Spleen (tissue), 11 donors: ENCODE measurements around the gene DDX51. TPM values are rescaled to one million over a fixed set of nuclear protein-coding genes. Genes with fewer than 3 reads are reported as not detected.

Experiments
- DNase-seq: peaks from one replicate; pipeline ENCODE4 v3.0.0-alpha.2; 2020
- H3K27ac ChIP-seq, 8 donors: fragments of 200-600 bp; sonication (generic) in 7 of 8; 1 replicate in 4 of 8; 2 replicates in 4 of 8; pipeline versions ENCODE4 v1.5.0 to v1.8.0; 2016 to 2021; ENCODE audit warnings: inconsistent platforms in 4 of 8, mild to moderate bottlenecking in 4 of 8, moderate library complexity in 1 of 8
- H3K27me3 ChIP-seq, 7 donors: fragments of 200-600 bp; sonication (generic) in 6 of 7; replicated peaks in 1 of 7; 1 replicate in 4 of 7; 2 replicates in 3 of 7; pipeline versions ENCODE4 v1.5.0 to v1.8.0; 2016 to 2021; ENCODE audit warnings: inconsistent platforms in 3 of 7, mild to moderate bottlenecking in 1 of 7
- H3K36me3 ChIP-seq, 6 donors: fragments of 200-600 bp; sonication (generic) in 5 of 6; 1 replicate in 4 of 6; 2 replicates in 2 of 6; pipeline versions ENCODE4 v1.5.0 to v1.8.0; 2016 to 2021; ENCODE audit warnings: inconsistent platforms in 2 of 6
- H3K4me1 ChIP-seq, 6 donors: fragments of 200-600 bp; sonication (generic) in 5 of 6; 1 replicate in 3 of 6; 2 replicates in 3 of 6; pipeline versions ENCODE4 v1.5.0 to v1.8.0; 2016 to 2021; ENCODE audit warnings: inconsistent platforms in 3 of 6
- H3K4me3 ChIP-seq, 8 donors: fragments of 200-600 bp; sonication (generic) in 7 of 8; 1 replicate in 4 of 8; 2 replicates in 4 of 8; pipeline versions ENCODE4 v1.5.0 to v1.8.0; 2016 to 2021; ENCODE audit warnings: inconsistent platforms in 4 of 8, mild to moderate bottlenecking in 4 of 8, moderate library complexity in 2 of 8
- H3K9me3 ChIP-seq, 8 donors: fragments of 200-600 bp; sonication (generic) in 7 of 8; 1 replicate in 4 of 8; 2 replicates in 4 of 8; pipeline versions ENCODE4 v1.5.0 to v1.8.0; 2016 to 2021; ENCODE audit warnings: inconsistent platforms in 4 of 8
- POLR2A ChIP-seq, 3 donors: fragments of 450-650 bp; IDR thresholded peaks; one replicate each; pipeline ENCODE4 v1.5.1; 2017; ENCODE audit warnings: antibody characterized with exemption in 3 of 3, mild to moderate bottlenecking in 1 of 3
- POLR2AphosphoS5 ChIP-seq, 3 donors: sonication (generic); formaldehyde crosslinking; IDR thresholded peaks; one replicate each; pipeline ENCODE4 v1.5.1; 2017; ENCODE audit warnings: antibody characterized with exemption in 3 of 3
- WGBS, 5 donors: extraction: QIAGEN DNeasy Blood & Tissue Kit in 3 of 5; methylation state at CpG; one replicate each; pipeline versions ENCODE4 v1.1.5 to v1.1.7; 2013 to 2018; 5-methylcytosine and 5-hydroxymethylcytosine counted together
- intact Hi-C: fragments of 100-400 bp; cut with DNase I; formaldehyde crosslinking; loops from one replicate; pipeline ENCODE4 v1.15.0; 2023; ENCODE audit warnings: low total_unique reads
- polyA plus RNA-seq, 3 donors: library from polyadenylated mRNA; stranded (reverse); fragments of 200-250 nt; gene quantifications; one replicate each; pipeline ENCODE4 v1.2.1, GENCODE V29; 2013
- total RNA-seq, 7 donors: library from RNA; depleted of rRNA in 3 of 7; stranded (reverse); fragments of >200 nt in 3 of 7; fragmentation: NEBNext Ultra II Directional in 4 of 7; extraction: Animal tissue kit (Norgen Biotek cat#: 25700) in 4 of 7; gene quantifications; one replicate each; pipeline versions ENCODE4 v1.1.0 to v1.2.1, GENCODE V29; 2016 to 2021
- TF ChIP-seq, protein P1 (sequence below), 11 experiments: fragments of 200-600 bp in 7 of 11; fragments of 450-650 bp in 4 of 11; sonication (generic) in 4 of 11; IDR thresholded peaks in 8 of 11; conservative IDR thresholded peaks in 3 of 11; 1 replicate in 7 of 11; 2 replicates in 4 of 11; pipeline versions ENCODE4 v1.4.0 to v1.8.0; 2016 to 2021; ENCODE audit warnings: antibody characterized with exemption in 11 of 11, inconsistent platforms in 4 of 11, mild to moderate bottlenecking in 1 of 11
- donor health status: healthy with polysubstance abuse.
- donor health status: DM: no; HTN: no; CAD: no; lungs with moderate emphysema.
- donor health status: DM: no; HTN: no; CAD: no.
- donor health status: Bipolar disorder and iron deficiency.
- donor health status: healthy.
- donor health status: DM: no; HTN: no; CAD: no.
- donor health status: DM: yes; HTN: yes; CAD: no.

Gene DDX51
- total and polyA plus RNA-seq, 10 donors, result 16.9 to 36.0 (median 19.5) TPM

DNA sequence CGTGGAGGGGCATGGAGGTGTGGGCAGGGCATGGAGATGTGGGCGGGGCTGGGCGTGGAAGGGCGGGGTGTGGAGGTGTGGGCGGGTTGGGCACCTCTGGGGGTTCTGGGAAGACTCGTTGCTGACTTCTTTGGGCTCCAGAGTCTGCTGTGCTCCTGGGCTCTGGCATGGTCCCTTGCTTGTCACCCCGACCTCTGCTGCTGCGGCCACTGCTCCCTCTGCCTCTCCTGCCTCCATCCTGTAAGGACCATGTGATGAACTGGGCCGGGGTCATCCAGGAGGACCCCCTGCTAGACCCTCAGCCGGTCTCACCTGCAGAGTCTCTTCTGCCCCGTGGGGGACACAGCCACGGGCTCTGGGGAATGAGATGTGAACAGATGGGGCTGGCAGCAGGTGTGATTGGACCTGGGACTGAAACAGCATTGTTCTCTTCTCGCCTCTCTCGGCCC lies 15.5 kb upstream of the DDX51 start:
- H3K27me3 ChIP-seq, result peaks cover 0 to 14% (median 0%) of the 10 kb centered on the region in 7 donors
- peaks cover 0 to 4% (median 0%) of the 10 kb centered on the region in 6 donors for H3K36me3 ChIP-seq
- peaks cover 0 to 23% (median 14%) of the 10 kb centered on the region in 6 donors for H3K4me1 ChIP-seq
- TF ChIP-seq POLR2A (IDR thresholded peaks at IDR 0.05), result no peak
- intact Hi-C loops, result loop anchor here (10.0 kb wide), 2 partner anchors 255 to 455 kb away; partner anchors contain the start of genes LRCOL1 and P2RX2
- no peak overlapping the region for H3K27ac ChIP-seq
- H3K9me3 ChIP-seq, result no peaks in the 10 kb centered on the region
- no peak overlapping the region for H3K4me3 ChIP-seq
- DNase-seq, result peak; percentile 58
- 69 to 88% (median 86%) methylated on average over 10 to 14 of the region's 14 CpGs for WGBS, 5 donors

DNA sequence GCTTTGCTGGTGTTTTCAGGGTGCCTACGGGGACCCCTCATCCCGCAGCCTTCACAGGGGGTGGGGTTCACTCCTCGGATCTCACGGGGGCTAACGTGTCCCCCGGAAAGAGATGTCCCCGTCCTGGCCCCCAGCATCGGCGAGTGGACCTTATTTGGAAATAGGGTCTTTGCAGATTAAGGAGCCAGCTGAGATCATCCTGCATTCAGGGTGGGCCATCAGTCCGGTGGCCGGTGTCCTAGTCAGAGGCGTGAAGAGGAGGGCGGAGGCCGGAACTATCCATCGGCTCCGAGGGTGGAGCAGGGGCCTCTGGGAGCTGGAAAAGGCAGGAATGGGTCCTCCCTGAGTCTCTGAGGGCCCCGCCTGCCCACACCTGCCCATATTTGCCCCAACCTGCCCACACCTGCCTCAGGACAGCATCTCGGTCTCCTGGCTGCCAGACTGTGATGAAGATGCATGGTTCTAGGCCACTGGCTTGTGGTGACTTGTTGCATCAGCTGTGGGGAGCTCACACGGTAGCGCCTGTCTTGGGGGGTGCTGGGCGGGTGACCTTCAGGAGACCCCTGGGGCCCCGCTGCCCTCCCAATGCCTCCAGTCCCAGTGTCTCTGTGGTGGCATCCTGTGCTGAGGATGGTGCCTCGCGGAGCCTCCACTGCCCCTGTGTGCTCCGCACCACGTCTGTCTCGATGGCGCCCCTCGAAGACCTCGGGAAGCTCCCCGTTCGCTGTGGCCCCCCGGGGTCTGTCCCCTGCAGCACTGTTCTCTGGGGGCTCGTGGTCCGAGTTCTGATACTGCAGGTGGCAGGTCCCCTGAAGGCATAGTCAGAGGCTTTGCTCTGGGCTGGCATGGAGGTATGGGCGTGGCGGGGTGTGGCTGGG lies 14.8 kb upstream of the DDX51 start:
- Histone ChIP-seq H3K27me3 (peaks cover 0 to 12% (median 0%) of the 10 kb centered on the region in 7 donors), H3K36me3 (peaks cover 0 to 4% (median 0%) of the 10 kb centered on the region in 6 donors), H3K27ac (no peak overlapping the region), H3K9me3 (no peaks in the 10 kb centered on the region), H3K4me3 (no peak overlapping the region), H3K4me1 (peaks cover 6 to 30% (median 20%) of the 10 kb centered on the region in 6 donors)
- intact Hi-C loops, result loop anchor here (10.0 kb wide), 2 partner anchors 256 to 456 kb away; partner anchors contain the start of genes LRCOL1 and P2RX2
- peak; percentile 41 for DNase-seq
- TF ChIP-seq POLR2A (IDR thresholded peaks at IDR 0.05) (no peak), POLR2AphosphoS5 (IDR thresholded peaks at IDR 0.05) (no peak)
- TF ChIP-seq, protein P1, sequence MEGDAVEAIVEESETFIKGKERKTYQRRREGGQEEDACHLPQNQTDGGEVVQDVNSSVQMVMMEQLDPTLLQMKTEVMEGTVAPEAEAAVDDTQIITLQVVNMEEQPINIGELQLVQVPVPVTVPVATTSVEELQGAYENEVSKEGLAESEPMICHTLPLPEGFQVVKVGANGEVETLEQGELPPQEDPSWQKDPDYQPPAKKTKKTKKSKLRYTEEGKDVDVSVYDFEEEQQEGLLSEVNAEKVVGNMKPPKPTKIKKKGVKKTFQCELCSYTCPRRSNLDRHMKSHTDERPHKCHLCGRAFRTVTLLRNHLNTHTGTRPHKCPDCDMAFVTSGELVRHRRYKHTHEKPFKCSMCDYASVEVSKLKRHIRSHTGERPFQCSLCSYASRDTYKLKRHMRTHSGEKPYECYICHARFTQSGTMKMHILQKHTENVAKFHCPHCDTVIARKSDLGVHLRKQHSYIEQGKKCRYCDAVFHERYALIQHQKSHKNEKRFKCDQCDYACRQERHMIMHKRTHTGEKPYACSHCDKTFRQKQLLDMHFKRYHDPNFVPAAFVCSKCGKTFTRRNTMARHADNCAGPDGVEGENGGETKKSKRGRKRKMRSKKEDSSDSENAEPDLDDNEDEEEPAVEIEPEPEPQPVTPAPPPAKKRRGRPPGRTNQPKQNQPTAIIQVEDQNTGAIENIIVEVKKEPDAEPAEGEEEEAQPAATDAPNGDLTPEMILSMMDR (IDR thresholded peaks at IDR 0.05 in 8 of 11, conservative IDR thresholded peaks at IDR 0.05 in 3 of 11), result no peak
- 90 to 94% (median 92%) methylated on average over 36 to 37 of the region's 37 CpGs for WGBS, 5 donors

DNA sequence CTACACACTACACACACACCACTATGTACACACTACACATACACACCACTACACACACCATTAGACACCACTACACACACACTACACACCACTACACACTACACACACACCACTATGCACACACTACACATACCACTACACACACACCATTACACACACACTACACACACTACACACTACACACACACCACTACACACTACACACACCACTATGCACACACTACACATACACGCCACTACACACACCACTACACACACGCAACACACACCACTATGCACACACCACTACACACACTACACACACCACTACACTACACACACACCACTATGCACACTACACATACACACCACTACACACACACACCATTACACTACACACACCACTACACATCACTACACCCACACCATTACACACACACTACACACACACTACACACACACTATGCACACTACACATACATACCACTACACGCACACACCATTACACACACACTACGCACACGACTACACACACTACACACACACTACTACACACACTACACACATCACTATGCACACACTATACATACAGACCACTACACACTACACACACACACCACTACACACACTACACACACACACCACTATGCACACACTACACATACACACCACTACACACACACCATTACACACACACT lies 13.8 kb upstream of the DDX51 start:
- Histone ChIP-seq H3K9me3 (no peaks in the 10 kb centered on the region), H3K36me3 (peaks cover 0 to 4% (median 0%) of the 10 kb centered on the region in 6 donors), H3K27ac (no peak overlapping the region), H3K27me3 (peaks cover 0 to 2% (median 0%) of the 10 kb centered on the region in 7 donors), H3K4me3 (no peak overlapping the region), H3K4me1 (peaks cover 9 to 28% (median 16%) of the 10 kb centered on the region in 6 donors)
- intact Hi-C loops, result loop anchor here (10.0 kb wide), 2 partner anchors 257 to 457 kb away; partner anchors contain the start of genes LRCOL1 and P2RX2
- WGBS, 5 donors, result 96 to 98% (median 96%) methylated on average over 5 of the region's 5 CpGs
- TF ChIP-seq, protein P1 (IDR thresholded peaks at IDR 0.05 in 8 of 11, conservative IDR thresholded peaks at IDR 0.05 in 3 of 11), result peak in 1 of 11 experiments; percentile 6
- TF ChIP-seq POLR2A (IDR thresholded peaks at IDR 0.05), result no peak
- DNase-seq, result no peak

DNA sequence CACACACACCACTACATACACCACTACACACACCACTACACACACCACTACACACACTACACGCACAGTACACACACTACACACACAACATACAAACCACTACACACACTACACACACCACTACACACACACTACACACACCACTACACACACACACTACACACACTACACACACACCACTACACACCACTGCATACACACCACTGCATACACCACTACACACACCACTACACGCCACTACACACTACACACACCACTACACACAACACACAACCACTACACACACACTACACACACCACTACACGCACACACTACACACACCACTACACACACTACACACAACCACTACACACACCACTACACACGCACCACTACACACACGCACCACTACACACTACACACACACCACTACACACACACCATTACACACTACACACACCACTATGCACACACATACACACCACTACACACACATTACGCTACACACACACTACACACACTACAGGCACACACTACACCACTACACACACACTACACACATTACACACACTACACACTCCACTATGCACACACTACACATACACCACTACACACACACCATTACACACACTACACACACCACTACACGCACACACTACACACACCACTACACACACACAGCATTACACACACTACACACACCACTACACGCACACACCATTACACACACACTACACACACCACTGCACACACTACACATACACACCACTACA lies 12.6 kb upstream of the DDX51 start:
- H3K36me3 ChIP-seq, result peaks cover 0 to 13% (median 7%) of the 10 kb centered on the region in 6 donors
- intact Hi-C loops, result loop anchor here (10.0 kb wide), 2 partner anchors 258 to 458 kb away; partner anchors contain the start of genes LRCOL1 and P2RX2
- DNase-seq, result no peak
- TF ChIP-seq, protein P1 (IDR thresholded peaks at IDR 0.05 in 8 of 11, conservative IDR thresholded peaks at IDR 0.05 in 3 of 11), result no peak
- TF ChIP-seq POLR2AphosphoS5 (IDR thresholded peaks at IDR 0.05) (no peak), POLR2A (IDR thresholded peaks at IDR 0.05) (no peak)
- 84 to 91% (median 87%) methylated on average over 8 of the region's 8 CpGs for WGBS, 5 donors
- no peaks in the 10 kb centered on the region for H3K9me3 ChIP-seq
- H3K27me3 ChIP-seq, result no peaks in the 10 kb centered on the region
- peaks cover 7 to 17% (median 12%) of the 10 kb centered on the region in 6 donors for H3K4me1 ChIP-seq
- no peak overlapping the region for H3K4me3 ChIP-seq
- H3K27ac ChIP-seq, result no peak overlapping the region
